Activated CD8-positive, alpha-beta T cell treated with anti-CD3 and anti-CD28 coated beads for 36 hours (primary cell): ENCODE measurements around the gene PPP1R2. TPM values are rescaled to one million over a fixed set of nuclear protein-coding genes. Genes with fewer than 3 reads are reported as not detected.

Experiments used
- ATAC-seq: fragments of 200-7000 bp; cut with Tn5 transposase; one replicate; pipeline ENCODE4 v1.10.0; 2021; ENCODE audit warnings: mild to moderate bottlenecking, moderate library complexity
- CTCF ChIA-PET: fragments of 350-600 bp; sonication (Branson Sonifier 250); formaldehyde crosslinking; loops from one replicate; lab custom pipeline; 2021; ENCODE audit warnings: antibody characterized with exemption; lab: Charles Lee
- POLR2A ChIA-PET: fragments of 350-600 bp; sonication (Branson Sonifier 250); formaldehyde crosslinking; loops from one replicate; lab custom pipeline; 2021; ENCODE audit warnings: antibody characterized with exemption; lab: Charles Lee
- DNase-seq: peaks from one replicate; pipeline ENCODE4 v3.0.0-alpha.2; 2020
- H3K27ac Mint-ChIP-seq: one replicate; pipeline ENCODE4 v1.8.0; 2021; ENCODE audit warnings: mild to moderate bottlenecking, mixed read lengths
- H3K27me3 Mint-ChIP-seq: one replicate; pipeline ENCODE4 v1.8.0; 2021; ENCODE audit warnings: mixed read lengths
- H3K36me3 Mint-ChIP-seq: one replicate; pipeline ENCODE4 v1.8.0; 2021; ENCODE audit warnings: low read depth, mixed read lengths
- H3K4me1 Mint-ChIP-seq: one replicate; pipeline ENCODE4 v1.8.0; 2021; ENCODE audit warnings: low read depth, mixed read lengths
- H3K4me3 Mint-ChIP-seq: one replicate; pipeline ENCODE4 v1.8.0; 2021; ENCODE audit warnings: mild to moderate bottlenecking, moderate library complexity, mixed read lengths
- H3K9me3 Mint-ChIP-seq: one replicate; pipeline ENCODE4 v1.8.0; 2021; ENCODE audit warnings: mixed read lengths
- CTCF ChIP-seq: fragments of 200-600 bp; IDR thresholded peaks from one replicate; pipeline ENCODE4 v1.8.0; 2022; ENCODE audit warnings: antibody characterized with exemption, mild to moderate bottlenecking
- intact Hi-C: fragments of 100-400 bp; cut with micrococcal nuclease; formaldehyde crosslinking; loops from one replicate; pipeline ENCODE4 v1.10.0; 2022
- total RNA-seq, 2 experiments: library from RNA; stranded (reverse); gene quantifications; one replicate each; pipeline ENCODE4 v1.2.3, GENCODE V29; 2021

Gene PPP1R2
- total RNA-seq, 2 experiments from 2014 or later = 86.7 to 89.0 TPM

- ChIA-PET POLR2A (no interaction called here), CTCF (interaction anchor here (1.1 kb wide), 1 partner anchor 14 kb away, joined by 3 read pairs; no protein-coding TSS in a partner anchor)
- Mint-ChIP-seq H3K27me3 (peaks cover 3% of the 10 kb centered on the region), H3K27ac (no peak overlapping the region), H3K9me3 (no peaks in the 10 kb centered on the region), H3K4me3 (no peak overlapping the region), H3K36me3 (no peaks in the 10 kb centered on the region), H3K4me1 (peaks cover 8% of the 10 kb centered on the region)
- ATAC-seq (peak; percentile 5), DNase-seq (peak; percentile 11)
- TF ChIP-seq CTCF = no peak
- intact Hi-C loops = no loop called here
These were observed 44.3 kb upstream of the PPP1R2 start for GRCh38 chr3:195587406-195587805.

- TF ChIP-seq CTCF = no peak
- Mint-ChIP-seq H3K9me3 (no peaks in the 10 kb centered on the region), H3K36me3 (no peaks in the 10 kb centered on the region), H3K27me3 (peaks cover 3% of the 10 kb centered on the region), H3K27ac (no peak overlapping the region), H3K4me3 (no peak overlapping the region), H3K4me1 (peaks cover 8% of the 10 kb centered on the region)
- ChIA-PET POLR2A (interaction anchor here (1.3 kb wide), 1 partner anchor 42 kb away, joined by 4 read pairs; the partner anchor contains the start of gene PPP1R2), CTCF (interaction anchor here (1.0 to 1.6 kb wide), 3 partner anchors 11 to 32 kb away, joined by 3 to 4 read pairs (median 3); no protein-coding TSS in a partner anchor)
- DNase-seq = no peak
- intact Hi-C loops = no loop called here
- no peak for ATAC-seq
These were observed 41.4 kb upstream of the PPP1R2 start for GRCh38 chr3:195584543-195584870.

- H3K36me3 Mint-ChIP-seq = no peaks in the 10 kb centered on the region
- peaks cover 3% of the 10 kb centered on the region for H3K27me3 Mint-ChIP-seq
- intact Hi-C loops = no loop called here
- ATAC-seq (no peak), DNase-seq (peak; percentile 16)
- POLR2A ChIA-PET = interaction anchor here (0.6 to 1.3 kb wide), 6 partner anchors 11 to 41 kb away, joined by 3 to 4 read pairs (median 4); partner anchors contain the start of gene PPP1R2
- H3K9me3 Mint-ChIP-seq = no peaks in the 10 kb centered on the region
- peaks cover 8% of the 10 kb centered on the region for H3K4me1 Mint-ChIP-seq
- CTCF ChIA-PET = interaction anchor here (1.0 to 1.6 kb wide), 5 partner anchors 11 to 31 kb away, joined by 3 to 4 read pairs (median 3); no protein-coding TSS in a partner anchor
- H3K4me3 Mint-ChIP-seq = no peak within 1 kb of the TSS
- TF ChIP-seq CTCF = no peak
- H3K27ac Mint-ChIP-seq = no peak within 1 kb of the TSS
These were observed 40.9 kb upstream of the PPP1R2 start, which contains the start of gene APOD for GRCh38 chr3:195583831-195584542. APOD (minus strand) TSS chr3:195583940; CDS start chr3:195579461, 4,479 bp downstream.

GRCh38 chr3:195582947-195583346, 39.8 kb upstream of the PPP1R2 start:
- ATAC-seq = no peak
- Mint-ChIP-seq H3K27me3 (peaks cover 3% of the 10 kb centered on the region), H3K36me3 (no peaks in the 10 kb centered on the region), H3K4me1 (peaks cover 8% of the 10 kb centered on the region), H3K9me3 (no peaks in the 10 kb centered on the region), H3K27ac (no peak overlapping the region), H3K4me3 (no peak overlapping the region)
- no peak for TF ChIP-seq CTCF
- DNase-seq = peak; percentile 11
- intact Hi-C loops = no loop called here
- ChIA-PET POLR2A (no interaction called here), CTCF (interaction anchor here (1.0 to 1.6 kb wide), 3 partner anchors 10 to 31 kb away, joined by 3 read pairs; no protein-coding TSS in a partner anchor)
